GM13977 (cell line): ENCODE data around the gene SPTY2D1.

Experiments
- DNase-seq: peaks from one replicate; pipeline ENCODE4 v3.0.0; 2012; ENCODE audit warnings: low spot score
- in situ Hi-C: fragments of 300-500 bp; cut with MboI; formaldehyde crosslinking; loops from one replicate; pipeline ENCODE4 v1.12.0; 2022; ENCODE audit warnings: low sequenced_read_pairs, low pct_unique_long_range_greater_than_20kb, mixed read lengths, inconsistent platforms; ENCODE audit not compliant: unreplicated experiment
- TF ChIP-seq, protein P1 (sequence below): IDR thresholded peaks from 2 replicates; pipeline ENCODE4 v1.5.1; 2012; ENCODE audit warnings: mild to moderate bottlenecking, control low read depth; ENCODE audit not compliant: insufficient read depth; ENCODE audit errors: extremely low read depth, missing control alignments

The SPTY2D1 gene

DNA sequence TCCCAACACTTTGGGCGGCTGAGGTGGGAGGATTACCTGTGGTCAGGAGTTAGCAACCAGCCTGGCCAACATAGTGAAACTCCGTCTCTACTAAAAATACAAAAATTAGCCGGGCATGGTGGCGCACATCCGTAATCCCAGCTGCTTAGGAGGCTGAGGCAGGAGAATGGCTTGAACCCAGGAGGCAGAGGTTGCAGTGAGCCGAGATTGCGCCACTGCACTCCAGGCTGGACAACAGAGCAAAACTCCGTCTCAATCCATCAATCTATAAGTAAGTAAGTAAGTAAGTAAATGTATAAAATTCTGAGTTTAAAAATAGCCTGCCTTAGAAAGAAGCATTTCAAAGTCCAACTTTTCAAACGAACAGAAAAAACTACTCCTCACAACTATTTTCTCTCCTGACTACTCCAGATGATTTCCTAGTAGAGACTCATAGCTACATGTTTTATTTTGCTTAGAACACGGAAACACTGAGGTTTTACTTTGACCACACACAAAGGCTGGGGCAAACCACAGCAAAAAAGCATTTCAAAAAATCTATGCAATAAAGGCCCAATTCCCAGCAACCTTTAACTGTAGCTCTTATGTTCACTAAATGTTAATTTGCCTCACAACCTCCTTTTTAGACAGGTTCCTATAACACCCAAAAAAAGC is 16.3 kb downstream of the SPTY2D1 start:
- in situ Hi-C loops: no loop called here
- no peak for DNase-seq
- TF ChIP-seq, protein P1, sequence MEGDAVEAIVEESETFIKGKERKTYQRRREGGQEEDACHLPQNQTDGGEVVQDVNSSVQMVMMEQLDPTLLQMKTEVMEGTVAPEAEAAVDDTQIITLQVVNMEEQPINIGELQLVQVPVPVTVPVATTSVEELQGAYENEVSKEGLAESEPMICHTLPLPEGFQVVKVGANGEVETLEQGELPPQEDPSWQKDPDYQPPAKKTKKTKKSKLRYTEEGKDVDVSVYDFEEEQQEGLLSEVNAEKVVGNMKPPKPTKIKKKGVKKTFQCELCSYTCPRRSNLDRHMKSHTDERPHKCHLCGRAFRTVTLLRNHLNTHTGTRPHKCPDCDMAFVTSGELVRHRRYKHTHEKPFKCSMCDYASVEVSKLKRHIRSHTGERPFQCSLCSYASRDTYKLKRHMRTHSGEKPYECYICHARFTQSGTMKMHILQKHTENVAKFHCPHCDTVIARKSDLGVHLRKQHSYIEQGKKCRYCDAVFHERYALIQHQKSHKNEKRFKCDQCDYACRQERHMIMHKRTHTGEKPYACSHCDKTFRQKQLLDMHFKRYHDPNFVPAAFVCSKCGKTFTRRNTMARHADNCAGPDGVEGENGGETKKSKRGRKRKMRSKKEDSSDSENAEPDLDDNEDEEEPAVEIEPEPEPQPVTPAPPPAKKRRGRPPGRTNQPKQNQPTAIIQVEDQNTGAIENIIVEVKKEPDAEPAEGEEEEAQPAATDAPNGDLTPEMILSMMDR: no peak

DNA sequence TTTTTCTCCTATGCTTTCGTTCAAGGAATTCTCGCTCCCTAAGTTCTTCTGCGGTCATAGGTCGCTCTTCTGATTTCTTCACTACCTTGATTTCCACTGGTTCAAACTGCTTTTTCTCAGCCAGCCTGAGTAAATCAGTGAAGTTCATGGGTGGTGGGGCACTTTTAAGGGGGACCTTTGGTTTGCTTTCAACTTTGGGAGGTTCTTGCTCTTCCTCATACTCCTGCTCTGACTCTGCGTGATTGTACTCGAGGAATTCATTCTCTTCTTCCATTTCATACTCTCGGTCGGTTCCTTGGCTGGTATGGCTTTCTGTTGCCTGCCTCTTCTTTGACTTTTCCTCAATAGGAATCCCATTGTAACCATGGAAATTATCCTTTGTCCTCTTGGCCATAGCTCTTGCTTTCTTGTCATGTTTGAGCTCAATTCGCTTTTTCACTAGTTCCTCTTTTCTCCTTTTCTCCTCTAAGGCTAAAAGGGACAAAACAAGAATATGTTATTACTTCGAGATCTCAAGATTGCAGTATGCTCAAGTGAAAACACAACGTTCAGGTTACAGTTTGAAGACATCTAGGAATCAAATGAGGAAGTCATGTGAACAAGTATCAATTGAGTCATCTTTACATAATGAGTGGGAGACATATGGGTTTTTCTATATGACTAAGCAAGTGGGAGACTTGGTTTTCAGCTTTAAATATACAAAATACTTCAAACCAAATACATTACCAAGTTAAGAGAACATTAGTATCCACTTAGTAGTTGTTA is 18.3 kb downstream of the SPTY2D1 start:
- DNase-seq: peak; percentile 81
- TF ChIP-seq, protein P1: no peak
- in situ Hi-C loops: no loop called here

DNA sequence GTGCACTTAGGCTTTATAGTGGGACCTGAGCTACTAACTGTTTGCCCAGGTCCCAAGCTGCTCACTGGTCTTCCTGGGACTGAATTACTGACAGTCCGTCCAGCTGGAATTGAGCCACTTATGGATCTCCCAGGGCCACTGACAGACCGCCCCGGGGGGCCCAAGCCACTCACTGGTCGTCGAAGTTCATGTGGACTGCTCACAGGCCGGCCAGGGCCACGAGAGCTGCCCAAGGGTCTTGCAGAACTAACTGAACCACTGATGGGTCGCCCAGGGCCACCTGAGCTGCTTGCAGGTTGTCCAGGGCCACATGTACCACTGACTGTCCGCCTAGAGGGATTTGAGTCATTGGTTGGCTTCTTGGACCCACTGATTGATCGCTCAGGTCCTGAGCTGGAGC is 19.5 kb downstream of the SPTY2D1 start:
- TF ChIP-seq, protein P1: no peak
- in situ Hi-C loops: no loop called here
- no peak for DNase-seq

DNA sequence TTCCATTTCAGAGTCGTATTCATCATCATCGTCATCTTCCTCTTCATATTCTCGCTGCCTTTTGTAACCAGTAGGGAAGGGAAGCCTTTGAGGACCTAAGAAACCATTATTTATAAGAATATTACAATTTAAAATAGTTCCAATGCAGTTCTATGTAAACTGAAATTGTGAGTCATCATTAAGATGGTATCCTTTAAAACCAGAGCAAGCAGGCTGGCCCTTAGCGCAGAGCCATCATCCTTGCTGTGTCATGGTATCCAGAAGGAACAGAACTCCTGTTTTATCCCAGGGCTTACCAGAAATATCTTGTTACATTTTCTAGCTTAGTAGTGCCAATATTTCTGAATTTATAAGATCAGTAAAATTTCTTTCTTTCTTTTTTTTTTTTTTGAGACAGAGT is 21.7 kb downstream of the SPTY2D1 start:
- DNase-seq: no peak
- in situ Hi-C loops: no loop called here
- TF ChIP-seq, protein P1: no peak

DNA sequence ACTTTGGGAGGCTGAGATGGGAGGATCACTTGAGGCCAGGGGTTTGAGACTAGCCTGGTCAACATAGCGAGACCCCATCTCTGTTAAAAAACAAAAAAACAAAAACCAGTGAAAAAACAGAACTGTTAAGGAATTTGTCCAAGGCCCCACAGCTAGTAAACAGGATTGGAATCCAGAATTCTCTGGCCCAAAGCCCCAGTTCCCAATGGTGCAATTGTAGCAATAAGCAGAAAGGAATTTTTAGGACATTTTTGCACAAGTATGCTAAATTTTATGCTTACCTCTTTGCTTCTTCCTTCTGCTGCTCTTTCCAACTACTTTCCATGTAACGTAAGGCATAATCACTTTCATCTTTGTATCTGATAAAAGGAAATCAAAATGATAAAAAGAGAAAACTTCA is 22.9 kb downstream of the SPTY2D1 start:
- TF ChIP-seq, protein P1: no peak
- no peak for DNase-seq
- in situ Hi-C loops: no loop called here

DNA sequence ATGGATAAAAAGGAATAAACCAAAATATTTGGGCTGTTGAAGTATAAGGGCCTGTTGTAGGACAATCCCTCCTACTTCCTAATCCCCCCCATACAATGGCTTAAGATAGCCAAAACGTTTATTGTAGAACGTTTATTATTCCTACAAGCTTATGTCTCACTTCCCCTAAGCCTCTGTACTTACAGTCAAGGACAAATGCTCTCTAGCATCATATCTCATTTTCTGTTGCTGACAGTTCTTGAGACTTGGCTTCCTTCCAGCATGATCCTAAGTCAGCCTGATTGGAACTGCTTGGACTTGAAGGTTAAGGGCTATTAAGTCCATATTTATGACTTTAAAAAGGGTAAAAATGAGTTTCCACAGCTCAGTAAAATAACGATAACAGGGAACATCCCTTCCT is 25.8 kb downstream of the SPTY2D1 start:
- in situ Hi-C loops: no loop called here
- TF ChIP-seq, protein P1: no peak
- no peak for DNase-seq
